ENCODE data around the gene CXCL8.
"Not testable (repeated sequence)": the region's sequence is repeated elsewhere in the genome, so short reads cannot be mapped to it uniquely, and the experiment has no call there.

The CXCL8 gene

DNA sequence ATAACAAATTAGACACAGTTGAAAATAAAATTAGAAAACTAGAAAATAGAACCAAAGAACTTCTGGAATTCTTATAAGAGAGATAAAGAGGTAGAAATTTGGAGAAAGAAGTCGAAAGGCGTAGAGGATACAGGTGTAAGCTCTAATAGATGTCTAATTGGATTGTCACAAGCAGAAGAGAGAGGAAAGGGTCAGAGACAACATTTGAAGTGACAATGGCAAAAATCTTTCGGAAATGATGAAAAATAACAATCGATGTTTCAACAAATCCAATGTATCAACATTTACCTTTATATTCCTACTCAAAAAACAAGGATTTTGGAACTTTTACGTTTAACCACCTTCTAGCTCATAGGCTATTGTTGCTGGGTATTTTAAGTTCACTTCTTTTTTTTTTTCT, 3.8 kb downstream of the CXCL8 start:
- no peak for FAIRE-seq

DNA sequence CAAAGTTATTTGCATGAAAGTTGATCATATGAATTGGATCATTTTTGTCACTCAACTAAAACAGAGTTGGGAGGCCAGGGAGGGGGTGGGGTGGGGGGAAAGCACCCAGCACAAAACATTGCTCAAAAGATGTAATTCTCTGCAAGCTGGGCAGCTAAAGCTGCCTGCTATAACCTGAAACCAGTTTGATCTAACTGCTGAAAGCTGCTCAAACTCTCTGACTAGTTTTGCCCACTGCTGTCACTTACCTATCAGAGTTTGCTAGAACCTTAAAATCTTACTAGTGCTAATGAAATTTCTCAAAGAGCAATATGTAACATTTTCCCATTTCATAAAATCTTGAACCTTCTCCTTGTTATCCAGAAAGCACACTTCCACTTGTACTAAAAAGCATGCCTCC, 10.4 kb downstream of the CXCL8 start:
- no peak for FAIRE-seq

- no peak for FAIRE-seq
These were observed 10.8 kb downstream of the CXCL8 start for GRCh38 chr4:73751166-73751565.

DNA sequence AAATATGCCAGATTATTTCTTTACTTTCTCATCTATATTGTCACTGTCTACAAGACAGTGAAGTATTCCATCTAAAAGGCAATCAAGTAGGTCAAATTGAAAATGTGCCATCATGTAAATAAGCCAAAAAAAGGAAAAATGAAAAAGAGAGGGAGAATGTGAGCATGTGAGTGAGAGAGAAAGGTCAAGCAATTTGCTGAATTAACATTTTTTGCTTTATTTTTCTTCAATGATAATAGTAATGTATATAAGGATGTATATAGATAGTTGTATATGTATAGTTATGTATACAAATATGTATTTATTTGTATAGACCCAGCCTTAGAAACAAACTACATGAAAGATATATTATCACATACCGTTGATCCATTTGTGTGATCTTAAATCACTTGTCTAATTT, 11.5 kb downstream of the CXCL8 start:
- FAIRE-seq = no peak

DNA sequence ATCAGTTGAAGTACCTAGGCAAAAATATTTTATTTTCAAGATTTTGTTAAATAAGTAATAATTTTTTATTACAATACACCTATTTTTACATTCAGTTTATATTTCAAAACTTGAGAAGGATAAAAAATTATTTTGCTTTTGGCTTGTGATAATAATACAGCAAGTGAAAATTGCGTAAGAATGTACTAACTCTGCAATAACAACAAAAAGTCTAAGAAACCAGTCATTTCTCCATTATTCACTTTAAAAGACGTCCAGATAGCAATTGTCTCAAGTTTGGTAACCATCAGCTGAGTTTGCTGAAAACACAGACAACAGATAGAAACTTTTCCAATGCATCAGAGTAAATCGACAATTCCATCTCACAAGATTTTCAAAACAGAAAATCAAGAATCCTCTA, 12.1 kb downstream of the CXCL8 start:
- FAIRE-seq = no peak

DNA sequence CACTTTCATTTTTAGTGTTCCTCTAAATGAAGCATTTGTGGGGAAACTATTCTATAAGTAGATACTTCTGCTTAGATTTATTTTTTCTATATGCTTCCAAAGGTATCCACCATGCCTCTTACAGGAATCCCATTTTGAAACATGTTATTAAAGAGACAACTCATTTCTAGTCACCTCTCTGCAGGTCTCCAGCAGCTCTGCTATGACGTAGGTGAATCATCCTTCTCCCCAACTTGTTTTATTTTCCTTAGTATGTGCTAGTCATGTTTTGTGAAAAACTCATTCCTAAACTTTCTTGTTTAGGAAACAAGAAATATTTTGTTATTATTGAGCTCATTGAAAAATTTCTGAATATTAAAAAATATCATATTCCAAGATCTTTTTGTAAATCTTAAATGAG, 12.8 kb downstream of the CXCL8 start:
- FAIRE-seq = no peak

- FAIRE-seq = no peak
These were observed 14.6 kb downstream of the CXCL8 start for GRCh38 chr4:73754934-73755333.

DNA sequence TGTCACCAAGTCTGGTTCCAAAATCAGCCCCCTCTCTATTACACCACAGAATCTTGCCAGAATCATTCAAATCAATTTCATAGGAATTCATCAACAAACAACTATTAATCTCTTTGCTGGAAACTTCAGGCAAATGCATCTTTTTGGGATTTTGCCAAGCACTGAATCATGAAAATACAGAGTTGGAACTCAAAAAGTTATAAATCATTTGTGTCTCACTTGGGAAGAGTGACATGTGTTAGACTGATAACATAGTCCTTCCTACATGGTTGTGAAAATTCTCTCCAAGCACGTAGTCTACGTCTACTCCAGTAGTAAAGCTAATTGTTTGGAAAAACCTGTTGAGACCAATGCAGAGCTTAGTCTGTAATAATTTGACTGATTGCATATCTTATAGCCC, 19.0 kb downstream of the CXCL8 start:
- no peak for FAIRE-seq

DNA sequence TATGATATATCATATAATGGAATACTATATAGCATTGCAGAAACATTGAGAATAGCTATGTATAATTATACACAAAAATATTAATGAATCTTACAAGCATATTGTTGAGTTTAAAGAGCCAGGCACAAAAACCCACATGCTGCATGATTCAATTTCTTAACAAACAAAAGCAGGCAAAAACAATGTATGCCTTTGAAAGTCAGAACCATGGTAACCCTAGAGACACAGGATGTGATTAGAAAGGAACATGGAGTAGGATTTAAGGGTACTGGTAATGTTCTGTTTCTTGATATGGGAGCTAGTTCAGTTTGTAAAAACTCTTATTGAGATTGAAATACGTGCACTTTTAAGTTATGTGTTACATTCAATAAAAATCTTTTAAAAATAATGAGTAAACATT, 21.5 kb downstream of the CXCL8 start:
- FAIRE-seq = no peak

GRCh38 chr4:73762409-73762808, 22.0 kb downstream of the CXCL8 start:
- no peak for FAIRE-seq

DNA sequence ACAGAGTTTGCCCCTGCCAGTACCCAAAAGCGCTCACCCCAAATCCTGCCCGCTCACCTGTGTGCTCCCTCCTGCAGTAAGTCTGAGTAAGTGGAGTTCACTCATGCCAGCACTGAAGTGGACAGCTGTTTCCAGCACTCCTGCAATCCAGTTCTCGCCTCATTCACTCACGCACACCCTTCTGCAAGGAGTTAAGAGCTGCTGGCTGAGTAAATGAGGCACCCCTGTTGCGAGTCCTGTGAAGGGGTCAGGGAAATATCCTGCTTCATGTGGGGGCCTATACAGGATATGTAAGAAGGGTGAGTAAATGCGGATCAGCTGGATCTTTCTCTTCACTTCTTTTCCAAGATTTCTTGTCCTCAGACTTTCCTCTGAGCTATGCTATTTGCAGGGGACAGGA, 23.5 kb downstream of the CXCL8 start:
- FAIRE-seq = no peak

DNA sequence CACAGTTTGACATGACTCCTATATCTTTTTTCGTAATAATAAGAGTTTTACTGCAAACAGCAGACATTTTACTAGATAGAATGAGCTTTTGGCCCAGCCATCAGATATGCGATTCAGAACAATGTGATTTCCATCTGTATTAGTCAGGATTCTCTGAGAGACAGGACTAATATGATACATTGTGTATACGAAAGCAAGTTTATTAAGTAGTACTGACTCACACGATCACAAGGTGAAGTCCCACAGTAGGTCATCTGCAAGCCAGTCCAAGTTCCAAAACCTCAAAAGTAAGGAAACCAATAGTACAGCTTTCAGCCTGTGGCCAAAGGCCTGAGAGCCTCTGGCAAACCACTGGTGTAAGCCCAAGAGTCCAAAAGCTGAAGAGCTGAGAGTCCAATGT, 24.1 kb downstream of the CXCL8 start:
- no peak for FAIRE-seq

DNA sequence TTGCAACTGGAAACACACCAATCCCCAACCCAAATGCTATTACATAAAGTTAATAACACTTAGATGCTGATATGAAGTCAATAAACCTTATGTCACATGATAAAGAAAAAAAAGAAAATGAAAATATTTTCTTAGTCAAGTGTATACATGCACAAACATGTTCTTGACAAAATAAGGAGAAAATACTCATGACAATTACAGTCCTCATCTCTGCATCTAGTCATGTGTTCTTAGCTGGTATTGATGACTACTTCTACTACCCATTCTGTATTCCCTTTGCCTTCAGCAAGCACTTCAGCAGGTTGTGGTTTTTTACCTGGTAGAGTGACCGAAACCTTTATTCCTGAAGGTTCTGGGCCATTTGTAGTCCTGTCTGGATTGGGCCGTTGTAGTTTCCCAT, 24.9 kb downstream of the CXCL8 start:
- no peak for FAIRE-seq

DNA sequence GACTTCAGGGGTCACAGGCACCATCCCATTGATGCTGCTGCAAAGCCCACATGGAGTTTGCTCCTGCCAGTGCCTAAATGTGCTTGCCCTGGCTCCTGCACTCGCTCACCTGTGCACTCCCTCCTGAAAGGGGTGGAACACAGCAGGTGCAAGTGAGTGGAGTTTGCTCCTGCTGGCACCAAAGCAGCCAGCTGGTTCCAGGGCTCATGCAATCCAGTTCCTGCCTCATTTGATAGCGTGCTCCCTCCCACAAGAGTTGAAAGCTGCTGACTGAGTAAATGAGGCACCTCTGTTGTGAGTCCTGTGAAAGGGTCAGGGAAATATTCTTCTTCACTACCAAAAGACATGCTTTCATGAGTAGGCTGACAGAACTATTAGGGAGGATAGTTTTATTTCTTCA, 30.5 kb downstream of the CXCL8 start:
- no peak for FAIRE-seq

DNA sequence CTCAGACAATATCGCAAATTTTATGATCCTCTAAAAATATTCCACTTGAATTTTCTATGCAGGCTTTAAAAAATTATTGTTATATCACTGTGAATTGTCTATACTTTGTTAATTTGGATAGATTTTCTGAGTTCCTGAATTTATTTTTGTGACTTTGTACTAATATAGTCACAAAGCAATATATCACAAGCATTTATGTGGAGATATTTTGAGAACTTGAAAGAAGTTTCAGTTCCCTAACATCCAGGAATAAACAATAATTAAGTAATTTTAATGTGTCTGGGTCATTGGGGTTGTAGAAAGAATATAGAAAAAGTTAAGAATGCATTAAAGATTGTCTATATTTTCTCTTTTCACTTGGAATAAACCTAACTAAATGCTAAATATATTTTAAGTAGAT, 32.0 kb downstream of the CXCL8 start:
- no peak for FAIRE-seq

- FAIRE-seq = not testable (repeated sequence)
These were observed 34.0 kb downstream of the CXCL8 start for GRCh38 chr4:73774406-73774805.

GRCh38 chr4:73776321-73776729, 36.0 kb downstream of the CXCL8 start:
- FAIRE-seq = no peak

- no peak for FAIRE-seq
These were observed 37.2 kb downstream of the CXCL8 start for GRCh38 chr4:73777612-73778011.

DNA sequence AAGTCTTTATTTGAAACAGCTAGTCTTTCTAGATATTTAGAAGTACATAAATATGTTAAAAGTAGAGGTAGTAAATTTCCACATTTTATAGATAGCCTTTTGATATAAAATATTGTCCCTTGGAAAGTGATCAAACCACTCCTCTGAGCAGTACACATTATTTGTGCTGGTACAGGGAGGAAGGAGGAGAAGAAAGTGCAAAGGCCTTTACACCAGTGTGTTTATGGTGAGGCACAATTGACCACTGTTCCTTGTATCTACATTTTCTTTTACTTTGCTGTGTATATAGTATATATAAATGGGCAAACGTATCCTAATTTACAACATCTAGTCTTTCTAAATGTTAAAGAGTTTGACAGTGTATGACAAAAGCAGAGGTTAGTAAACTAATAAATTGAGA, 39.9 kb downstream of the CXCL8 start:
- no peak for FAIRE-seq

DNA sequence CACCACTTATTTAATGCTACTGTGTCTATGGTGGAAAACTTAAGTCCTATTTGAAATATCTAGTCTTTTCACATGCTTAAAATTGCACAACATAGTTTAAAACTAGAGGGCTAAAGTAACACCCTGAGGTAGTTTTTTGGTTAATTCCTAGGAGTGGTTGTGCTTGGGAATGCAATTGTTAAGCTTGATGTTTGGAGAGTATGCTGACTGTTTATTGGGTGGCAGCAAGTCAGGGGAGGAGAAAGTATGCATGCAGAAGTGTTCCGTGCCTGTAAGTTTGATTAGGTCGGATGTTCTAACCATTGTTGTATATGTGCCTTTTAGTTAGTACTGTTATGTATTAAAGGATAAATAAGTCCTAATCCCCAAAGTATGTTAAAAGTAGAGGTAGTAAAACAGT, 40.5 kb downstream of the CXCL8 start:
- FAIRE-seq = no peak

DNA sequence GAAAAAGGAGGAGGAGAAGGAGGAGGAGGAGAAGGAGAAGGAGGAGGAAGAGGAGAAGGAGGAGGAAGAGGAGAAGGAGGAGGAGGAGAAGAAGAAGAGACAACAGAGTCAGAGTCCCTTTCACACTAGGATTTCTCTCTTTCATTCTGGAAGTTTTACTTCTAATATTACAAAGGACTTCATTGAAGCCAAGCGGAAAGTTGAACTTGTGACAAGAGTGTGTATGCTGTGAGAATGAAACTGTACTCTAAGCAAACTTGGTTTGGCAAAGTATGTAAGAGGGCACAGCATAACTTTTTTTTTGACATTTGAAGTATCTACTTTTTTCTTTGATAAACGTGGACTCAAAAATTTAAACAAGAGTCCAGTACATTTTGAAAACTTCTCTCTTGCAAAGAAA, 48.0 kb downstream of the CXCL8 start:
- no peak for FAIRE-seq

Data from G401.6 (cell line).